ENCODE results near the gene AGRN. TPM values are rescaled to one million over a fixed set of nuclear protein-coding genes. Genes with fewer than 3 reads are reported as not detected.
A peak's percentile ranks its signal among the peaks of the same experiment; 100 is the strongest.
"Not testable (repeated sequence)": the region's sequence is repeated elsewhere in the genome, so short reads cannot be mapped to it uniquely, and the experiment has no call there.

Gene AGRN
- 126 and 130 TPM in 2 replicates for total RNA-seq (2014; rRNA removed; shearing (Covaris generic))

DNA sequence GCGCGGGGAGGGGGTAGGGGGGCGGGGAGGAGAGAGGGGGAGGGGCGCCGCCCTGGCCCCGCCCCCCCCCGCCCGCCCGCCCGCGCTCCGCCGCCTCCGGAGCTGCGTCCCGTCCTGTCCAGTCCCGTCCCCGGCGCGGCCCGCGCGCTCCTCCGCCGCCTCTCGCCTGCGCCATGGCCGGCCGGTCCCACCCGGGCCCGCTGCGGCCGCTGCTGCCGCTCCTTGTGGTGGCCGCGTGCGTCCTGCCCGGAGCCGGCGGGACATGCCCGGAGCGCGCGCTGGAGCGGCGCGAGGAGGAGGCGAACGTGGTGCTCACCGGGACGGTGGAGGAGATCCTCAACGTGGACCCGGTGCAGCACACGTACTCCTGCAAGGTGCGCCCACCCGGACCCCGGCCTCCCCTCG, at the start of gene AGRN:
AGRN (plus strand) TSS at position 121 of the 405 bp plus-strand sequence; CDS start at position 174, 53 bp downstream.
- Histone ChIP-seq H3K36me3 (replicated peaks; ENCODE audit: control insufficient read depth, insufficient read depth, low read length) (peaks cover 1% of the 10 kb centered on the region), H3K4me3 (ENCODE audit: insufficient read depth, low read depth, low read length) (peak within 1 kb of the TSS; percentile 75), H3K27me3 (ENCODE audit: control insufficient read depth, insufficient read depth, low read length) (no peaks in the 10 kb centered on the region)
- peak; percentile 95 for DNase-seq

DNA sequence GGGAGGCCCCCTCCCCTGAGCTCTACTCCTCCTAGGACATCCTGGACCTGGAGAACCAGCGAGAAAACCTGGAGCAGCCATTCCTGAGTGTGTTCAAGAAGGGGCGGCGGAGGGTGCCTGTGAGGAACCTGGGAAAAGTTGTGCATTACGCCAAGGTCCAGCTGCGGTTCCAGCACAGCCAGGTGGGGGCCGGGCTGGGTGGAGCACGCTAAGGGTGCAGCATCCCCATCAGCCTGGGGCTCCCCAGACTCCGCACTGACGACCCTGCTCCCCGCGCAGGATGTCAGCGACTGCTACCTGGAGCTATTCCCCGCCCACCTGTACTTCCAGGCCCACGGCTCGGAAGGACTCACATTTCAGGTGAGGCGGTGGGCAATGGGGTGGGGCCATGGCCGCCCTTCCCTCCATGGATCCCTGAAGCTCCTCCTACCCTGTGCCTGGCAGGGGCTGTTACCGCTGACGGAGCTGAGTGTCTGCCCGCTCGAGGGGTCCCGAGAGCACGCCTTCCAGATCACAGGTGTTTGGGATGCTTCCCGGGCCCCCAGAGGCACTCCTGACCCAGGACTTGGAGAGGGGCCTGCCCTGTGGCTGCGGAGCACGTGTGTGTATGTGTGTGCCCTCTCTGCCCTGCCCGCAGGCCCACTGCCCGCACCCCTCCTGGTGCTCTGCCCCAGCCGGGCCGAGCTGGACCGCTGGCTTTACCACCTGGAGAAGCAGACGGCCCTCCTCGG, 49.5 kb upstream of the AGRN start:
- H3K4me3 ChIP-seq (ENCODE audit: insufficient read depth, low read depth, low read length) = no peak overlapping the region
- peak; percentile 88 for DNase-seq
- H3K36me3 ChIP-seq (replicated peaks; ENCODE audit: control insufficient read depth, insufficient read depth, low read length) = no peaks in the 10 kb centered on the region
- peaks cover 21% of the 10 kb centered on the region for H3K27me3 ChIP-seq (ENCODE audit: control insufficient read depth, insufficient read depth, low read length)

DNA sequence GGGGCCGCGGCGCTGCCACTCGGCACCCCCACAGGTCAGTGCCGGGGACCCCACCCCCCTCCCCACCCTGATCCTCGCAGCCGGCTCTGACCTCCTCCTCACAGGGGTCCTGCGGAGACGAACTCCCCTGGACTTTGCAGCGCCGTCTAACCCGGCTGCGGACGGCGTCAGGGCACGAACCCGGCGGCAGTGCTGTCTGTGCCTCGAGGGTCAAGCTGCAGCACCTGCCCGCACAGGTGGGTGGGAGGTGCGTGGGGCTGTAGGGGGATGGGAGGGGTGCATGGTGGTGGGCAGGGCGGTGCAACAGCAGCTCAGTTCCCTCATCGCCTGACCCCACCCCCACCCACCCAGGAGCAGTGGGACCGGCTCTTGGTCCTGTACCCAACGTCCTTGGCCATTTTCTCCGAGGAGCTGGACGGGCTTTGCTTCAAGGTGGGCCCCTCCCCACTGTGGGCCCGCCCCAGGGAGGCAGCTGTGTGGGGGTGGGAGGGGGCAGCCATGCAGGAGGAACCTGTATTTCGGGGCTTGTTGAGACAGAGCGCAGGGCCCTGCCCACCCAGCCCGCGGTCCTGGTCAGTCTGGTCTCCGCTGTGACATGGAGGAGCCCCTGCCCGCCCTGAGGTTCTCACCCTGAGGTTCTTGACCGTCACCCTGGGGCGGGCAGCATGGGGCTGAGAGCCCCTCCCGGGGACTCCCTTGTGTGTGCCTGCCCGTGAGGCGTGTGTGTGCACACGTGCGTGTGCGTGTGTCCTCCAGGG, 48.8 kb upstream of the AGRN start:
- Histone ChIP-seq H3K27me3 (ENCODE audit: control insufficient read depth, insufficient read depth, low read length) (peaks cover 20% of the 10 kb centered on the region), H3K36me3 (replicated peaks; ENCODE audit: control insufficient read depth, insufficient read depth, low read length) (no peaks in the 10 kb centered on the region), H3K4me3 (ENCODE audit: insufficient read depth, low read depth, low read length) (no peak overlapping the region)
- no peak for DNase-seq

GRCh38 chr1:971751-972506, 48.0 kb upstream of the AGRN start:
- Histone ChIP-seq H3K36me3 (replicated peaks; ENCODE audit: control insufficient read depth, insufficient read depth, low read length) (no peaks in the 10 kb centered on the region), H3K27me3 (ENCODE audit: control insufficient read depth, insufficient read depth, low read length) (peaks cover 12% of the 10 kb centered on the region), H3K4me3 (ENCODE audit: insufficient read depth, low read depth, low read length) (no peak overlapping the region)
- DNase-seq = no peak

DNA sequence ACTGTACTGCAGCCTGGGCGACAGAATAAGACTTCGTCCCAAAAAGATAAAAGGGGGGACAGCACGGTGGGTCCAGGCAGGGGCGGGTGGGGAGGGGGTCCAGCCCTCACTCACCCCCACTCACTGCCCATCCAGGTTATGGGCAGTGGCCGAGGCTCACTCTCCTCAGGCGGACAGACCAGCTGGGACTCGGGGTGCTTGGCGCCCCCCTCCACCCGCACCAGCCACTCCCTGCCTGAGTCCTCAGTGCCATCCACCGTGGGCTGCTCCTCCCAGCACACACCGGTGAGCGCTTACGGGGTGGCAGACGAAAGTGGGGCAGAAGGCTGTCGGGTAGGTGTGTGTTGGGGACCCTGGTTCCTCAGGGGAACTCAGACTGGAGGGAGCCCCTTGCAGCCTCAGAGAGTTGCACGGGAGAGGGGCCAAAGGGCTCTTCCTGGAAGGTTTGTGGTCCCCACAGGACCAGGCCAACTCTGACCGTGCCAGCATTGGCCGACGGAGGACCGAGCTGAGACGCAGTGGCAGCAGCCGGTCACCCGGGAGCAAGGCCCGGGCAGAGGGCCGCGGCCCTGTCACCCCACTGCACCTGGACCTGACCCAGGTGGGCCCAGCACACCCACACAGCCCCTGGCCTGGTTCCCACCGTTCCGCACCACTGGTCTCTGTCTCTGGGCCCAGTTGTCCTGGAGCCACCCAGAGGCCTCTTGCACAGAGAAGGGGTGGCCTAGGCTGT, 47.0 kb upstream of the AGRN start:
- Histone ChIP-seq H3K4me3 (ENCODE audit: insufficient read depth, low read depth, low read length) (no peak overlapping the region), H3K27me3 (ENCODE audit: control insufficient read depth, insufficient read depth, low read length) (peaks cover 3% of the 10 kb centered on the region; the same call in 1 of the 2 replicates), H3K36me3 (replicated peaks; ENCODE audit: control insufficient read depth, insufficient read depth, low read length) (no peaks in the 10 kb centered on the region)
- no peak for DNase-seq

- H3K36me3 ChIP-seq (replicated peaks; ENCODE audit: control insufficient read depth, insufficient read depth, low read length) = no peaks in the 10 kb centered on the region
- no peak overlapping the region for H3K4me3 ChIP-seq (ENCODE audit: insufficient read depth, low read depth, low read length)
- peaks cover 1% of the 10 kb centered on the region; the same call in 1 of the 2 replicates for H3K27me3 ChIP-seq (ENCODE audit: control insufficient read depth, insufficient read depth, low read length)
- no peak for DNase-seq
These were observed 46.2 kb upstream of the AGRN start for GRCh38 chr1:973459-974292.

GRCh38 chr1:974293-974640, 45.7 kb upstream of the AGRN start:
- Histone ChIP-seq H3K4me3 (ENCODE audit: insufficient read depth, low read depth, low read length) (no peak overlapping the region), H3K36me3 (replicated peaks; ENCODE audit: control insufficient read depth, insufficient read depth, low read length) (no peaks in the 10 kb centered on the region), H3K27me3 (ENCODE audit: control insufficient read depth, insufficient read depth, low read length) (no peaks in the 10 kb centered on the region; the same call in 1 of the 2 replicates)
- DNase-seq = no peak

GRCh38 chr1:974687-975328, 45.1 kb upstream of the AGRN start:
- no peak overlapping the region for H3K4me3 ChIP-seq (ENCODE audit: insufficient read depth, low read depth, low read length)
- H3K36me3 ChIP-seq (replicated peaks; ENCODE audit: control insufficient read depth, insufficient read depth, low read length) = no peaks in the 10 kb centered on the region
- H3K27me3 ChIP-seq (ENCODE audit: control insufficient read depth, insufficient read depth, low read length) = no peaks in the 10 kb centered on the region; the same call in 1 of the 2 replicates
- DNase-seq = no peak

- Histone ChIP-seq H3K36me3 (replicated peaks; ENCODE audit: control insufficient read depth, insufficient read depth, low read length) (no peaks in the 10 kb centered on the region), H3K27me3 (ENCODE audit: control insufficient read depth, insufficient read depth, low read length) (no peaks in the 10 kb centered on the region; the same call in 1 of the 2 replicates), H3K4me3 (ENCODE audit: insufficient read depth, low read depth, low read length) (no peak overlapping the region)
- no peak for DNase-seq
These were observed 44.6 kb upstream of the AGRN start for GRCh38 chr1:975365-975764.

GRCh38 chr1:975896-976683, 43.8 kb upstream of the AGRN start:
- no peaks in the 10 kb centered on the region; the same call in 1 of the 2 replicates for H3K27me3 ChIP-seq (ENCODE audit: control insufficient read depth, insufficient read depth, low read length)
- H3K4me3 ChIP-seq (ENCODE audit: insufficient read depth, low read depth, low read length) = no peak overlapping the region
- peak; percentile 99 for DNase-seq
- no peaks in the 10 kb centered on the region for H3K36me3 ChIP-seq (replicated peaks; ENCODE audit: control insufficient read depth, insufficient read depth, low read length)

DNA sequence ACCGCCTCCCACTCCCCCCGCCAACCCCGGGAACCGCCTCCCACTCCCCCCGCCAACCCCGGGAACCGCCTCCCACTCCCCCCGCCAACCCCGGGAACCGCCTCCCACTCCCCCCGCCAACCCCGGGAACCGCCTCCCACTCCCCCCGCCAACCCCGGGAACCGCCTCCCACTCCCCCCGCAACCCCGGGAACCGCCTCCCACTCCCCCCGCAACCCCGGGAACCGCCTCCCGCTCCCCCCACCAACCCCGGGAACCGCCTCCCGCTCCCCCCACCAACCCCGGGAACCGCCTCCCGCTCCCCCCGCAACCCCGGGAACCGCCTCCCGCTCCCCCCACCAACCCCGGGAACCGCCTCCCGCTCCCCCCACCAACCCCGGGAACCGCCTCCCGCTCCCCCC, 43.1 kb upstream of the AGRN start:
- H3K27me3 ChIP-seq (ENCODE audit: control insufficient read depth, insufficient read depth, low read length); H3K4me3 ChIP-seq (ENCODE audit: insufficient read depth, low read depth, low read length); DNase-seq; H3K36me3 ChIP-seq (replicated peaks; ENCODE audit: control insufficient read depth, insufficient read depth, low read length): not testable (repeated sequence)

DNA sequence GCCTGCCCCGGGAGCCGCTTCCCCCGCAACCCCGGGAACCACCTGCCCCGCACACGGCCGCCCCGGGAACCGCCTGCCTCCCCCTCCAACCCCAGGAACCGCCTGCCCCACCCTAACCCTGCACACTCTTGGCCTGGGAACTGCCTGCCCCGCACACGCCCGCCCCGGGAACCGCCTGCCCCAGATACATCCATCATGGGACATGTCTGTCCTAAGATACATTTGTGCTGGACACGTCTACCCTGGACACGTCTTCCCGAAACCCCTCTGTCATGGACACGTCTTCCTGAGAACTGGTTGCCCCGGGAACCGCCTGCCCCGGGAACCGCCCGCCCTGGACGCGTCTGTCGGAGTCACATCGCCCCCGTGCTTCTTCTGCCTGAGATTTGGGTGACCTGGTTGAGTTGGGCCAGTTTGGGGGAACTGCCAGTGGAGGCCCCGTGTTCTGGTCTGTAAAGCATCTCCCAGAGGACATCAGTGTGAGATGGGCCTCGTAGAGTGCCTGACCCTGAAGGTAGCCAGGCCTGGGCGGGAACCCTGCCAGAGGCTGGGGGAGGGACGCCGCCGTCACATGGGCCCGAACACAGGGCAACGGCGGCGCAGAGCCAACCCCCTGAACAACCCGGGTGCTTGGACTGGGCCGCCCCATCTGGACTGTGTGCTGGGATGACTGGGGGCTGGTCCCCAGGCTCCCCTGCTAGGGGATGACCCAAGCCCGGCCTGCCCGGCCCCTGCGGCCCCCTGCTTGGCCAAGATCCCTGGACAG, 41.7 kb upstream of the AGRN start:
- no peak for DNase-seq
- H3K27me3 ChIP-seq (ENCODE audit: control insufficient read depth, insufficient read depth, low read length) = peaks cover 5% of the 10 kb centered on the region; the same call in 1 of the 2 replicates
- H3K36me3 ChIP-seq (replicated peaks; ENCODE audit: control insufficient read depth, insufficient read depth, low read length) = no peaks in the 10 kb centered on the region
- no peak overlapping the region for H3K4me3 ChIP-seq (ENCODE audit: insufficient read depth, low read depth, low read length)
